GM08714 (cell line): Measurements from ENCODE around the gene CACNA2D3.

Experiments used
- H3K4me3 ChIP-seq: fragments of 200-500 bp; sonication (Bioruptor generic); 2 replicates; pipeline ENCODE4 v1.5.1; 2014; ENCODE audit warnings: mild to moderate bottlenecking, low read length, inconsistent platforms
- ZNF274 ChIP-seq: IDR thresholded peaks from 2 replicates; pipeline ENCODE4 v1.6.1; 2012; ENCODE audit warnings: mild to moderate bottlenecking, low read depth, low read length

CACNA2D3 gene

GRCh38 chr3:54120657-54121413 is 1.5 kb upstream of the CACNA2D3 start:
- no peak for TF ChIP-seq ZNF274
- peak overlapping the region; percentile 7; the same call in 1 of the 2 replicates for H3K4me3 ChIP-seq

- no peak for TF ChIP-seq ZNF274
- peak overlapping the region; percentile 7; the same call in 1 of the 2 replicates for H3K4me3 ChIP-seq
These were observed 683 bp upstream of the CACNA2D3 start for GRCh38 chr3:54121414-54122323.

- H3K4me3 ChIP-seq: no peak overlapping the region
- no peak for TF ChIP-seq ZNF274
These were observed 837 bp downstream of the CACNA2D3 start for GRCh38 chr3:54123003-54123775.

GRCh38 chr3:54123776-54124196 is 1.4 kb downstream of the CACNA2D3 start:
- H3K4me3 ChIP-seq: no peak overlapping the region
- TF ChIP-seq ZNF274: no peak

- no peak overlapping the region for H3K4me3 ChIP-seq
- TF ChIP-seq ZNF274: no peak
These were observed 2.9 kb downstream of the CACNA2D3 start for GRCh38 chr3:54125300-54125699.

GRCh38 chr3:54126551-54126950 is 4.2 kb downstream of the CACNA2D3 start:
- H3K4me3 ChIP-seq: no peak overlapping the region
- TF ChIP-seq ZNF274: no peak

- no peak overlapping the region for H3K4me3 ChIP-seq
- no peak for TF ChIP-seq ZNF274
These were observed 5.2 kb downstream of the CACNA2D3 start for GRCh38 chr3:54127499-54128056.

GRCh38 chr3:54131026-54131605 is 8.8 kb downstream of the CACNA2D3 start:
- no peak for TF ChIP-seq ZNF274

GRCh38 chr3:54131890-54132289 is 9.5 kb downstream of the CACNA2D3 start:
- TF ChIP-seq ZNF274: no peak
- H3K4me3 ChIP-seq: no peak overlapping the region

More at GRCh38 chr3:54131026-54131605, 8.8 kb downstream of the CACNA2D3 start:
- H3K4me3 ChIP-seq: no peak overlapping the region

GRCh38 chr3:54132685-54133084 is 10.3 kb downstream of the CACNA2D3 start:
- TF ChIP-seq ZNF274: no peak
- H3K4me3 ChIP-seq: no peak overlapping the region

GRCh38 chr3:54133196-54133595 is 10.8 kb downstream of the CACNA2D3 start:
- no peak overlapping the region for H3K4me3 ChIP-seq
- no peak for TF ChIP-seq ZNF274

GRCh38 chr3:54134155-54134554 is 11.8 kb downstream of the CACNA2D3 start:
- TF ChIP-seq ZNF274: no peak

GRCh38 chr3:54134713-54135112 is 12.4 kb downstream of the CACNA2D3 start:
- H3K4me3 ChIP-seq: no peak overlapping the region
- TF ChIP-seq ZNF274: no peak

More at GRCh38 chr3:54134155-54134554, 11.8 kb downstream of the CACNA2D3 start:
- no peak overlapping the region for H3K4me3 ChIP-seq
